Measurements from ENCODE around the gene COL23A1.
"Not testable (repeated sequence)": the region's sequence is repeated elsewhere in the genome, so short reads cannot be mapped to it uniquely, and the experiment has no call there.

The COL23A1 gene

DNA sequence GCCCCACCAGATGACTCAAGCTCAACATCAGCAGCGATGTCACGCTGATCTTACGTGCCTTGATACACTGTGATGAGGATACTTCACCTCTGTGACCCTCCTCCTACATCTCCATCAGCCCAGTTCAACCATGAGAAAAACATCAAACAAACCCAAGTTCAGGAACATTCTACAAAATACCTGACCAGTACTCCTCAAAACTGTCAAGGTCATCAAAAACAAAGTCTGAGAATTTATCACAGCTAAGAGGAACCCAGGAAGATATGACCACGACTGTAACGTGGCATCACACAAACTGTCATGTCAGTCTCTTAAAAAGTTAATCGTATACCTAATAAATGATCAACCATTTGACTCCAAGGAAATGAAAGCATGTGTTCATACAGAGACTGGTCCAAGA, 90.8 kb downstream of the COL23A1 start:
- DNase-seq = no peak

DNA sequence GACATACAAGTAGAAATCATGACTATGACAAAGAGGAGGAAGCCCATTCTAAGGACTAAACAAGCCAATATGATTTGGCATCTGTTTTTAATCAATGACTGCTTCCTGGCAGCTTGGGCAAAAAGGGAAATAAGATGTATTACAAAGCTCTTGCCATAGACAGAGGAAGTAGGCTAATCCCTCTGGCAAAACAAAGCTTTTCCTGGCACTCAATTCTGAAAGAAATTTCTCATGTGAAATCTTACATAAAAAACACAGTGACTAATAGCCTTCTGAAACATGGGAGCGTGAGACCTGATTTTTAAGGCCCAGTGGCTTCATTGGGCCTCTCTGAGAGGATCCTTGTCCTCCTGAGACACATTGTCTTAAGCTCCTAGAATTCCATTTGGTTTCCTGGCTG, 93.6 kb downstream of the COL23A1 start:
- DNase-seq = peak; percentile 92

DNA sequence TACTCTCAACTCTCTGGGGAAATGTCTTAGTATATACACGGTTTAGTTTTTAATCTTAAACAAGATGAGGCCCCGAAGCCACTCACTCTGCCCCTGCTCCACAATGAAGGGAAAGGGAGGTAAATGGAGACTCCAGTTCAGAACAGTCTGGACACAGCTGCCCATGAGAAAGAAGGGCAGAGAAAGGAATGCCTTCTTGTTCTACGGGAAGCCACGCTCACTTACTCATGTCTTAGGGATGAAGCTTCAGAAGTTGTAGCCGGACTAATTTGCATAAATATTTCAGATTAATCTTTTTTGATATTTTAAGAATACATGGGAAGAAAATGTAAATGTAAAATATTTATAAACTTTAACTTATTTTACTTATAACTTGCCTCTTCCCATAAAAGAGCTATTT, 94.0 kb downstream of the COL23A1 start:
- no peak for DNase-seq

DNA sequence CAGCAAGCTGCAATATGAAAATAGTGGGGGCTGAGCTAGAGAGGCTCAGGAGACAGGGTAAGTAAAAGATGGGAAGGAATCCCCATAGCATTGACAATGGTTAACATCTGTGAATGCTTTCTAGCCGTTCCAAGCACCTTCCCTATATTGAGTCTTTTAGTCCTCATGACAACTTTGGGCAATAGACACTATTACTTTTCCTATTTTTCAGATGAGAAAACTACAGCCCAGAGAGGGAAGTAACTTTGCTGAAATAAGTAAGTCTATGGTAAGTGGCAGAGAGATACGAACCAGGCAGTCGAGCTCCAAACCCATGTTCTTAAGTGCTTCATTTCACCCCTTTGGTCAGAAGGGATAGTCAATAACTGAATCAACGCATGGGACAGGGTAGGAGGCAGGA, 94.5 kb downstream of the COL23A1 start:
- peak; percentile 48 for DNase-seq

DNA sequence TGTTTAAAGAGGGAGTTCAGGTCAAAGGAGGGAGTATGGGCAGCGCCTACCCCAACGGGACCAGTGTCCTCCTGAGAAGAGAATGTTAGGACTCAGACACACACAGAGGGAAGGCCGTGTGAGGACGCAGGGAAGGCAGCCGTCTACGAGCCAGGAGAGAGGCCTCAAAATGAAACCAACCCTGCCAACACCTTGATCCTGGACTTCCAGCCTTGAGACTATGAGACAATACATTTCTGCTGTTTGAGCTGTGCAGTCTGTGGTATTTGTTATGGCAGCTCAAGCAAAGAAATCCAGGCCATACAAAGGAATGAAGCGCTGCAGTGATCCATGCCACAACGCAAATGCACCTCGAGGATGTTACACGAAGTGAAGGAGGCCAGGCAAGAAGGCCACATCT, 97.9 kb downstream of the COL23A1 start:
- no peak for DNase-seq

DNA sequence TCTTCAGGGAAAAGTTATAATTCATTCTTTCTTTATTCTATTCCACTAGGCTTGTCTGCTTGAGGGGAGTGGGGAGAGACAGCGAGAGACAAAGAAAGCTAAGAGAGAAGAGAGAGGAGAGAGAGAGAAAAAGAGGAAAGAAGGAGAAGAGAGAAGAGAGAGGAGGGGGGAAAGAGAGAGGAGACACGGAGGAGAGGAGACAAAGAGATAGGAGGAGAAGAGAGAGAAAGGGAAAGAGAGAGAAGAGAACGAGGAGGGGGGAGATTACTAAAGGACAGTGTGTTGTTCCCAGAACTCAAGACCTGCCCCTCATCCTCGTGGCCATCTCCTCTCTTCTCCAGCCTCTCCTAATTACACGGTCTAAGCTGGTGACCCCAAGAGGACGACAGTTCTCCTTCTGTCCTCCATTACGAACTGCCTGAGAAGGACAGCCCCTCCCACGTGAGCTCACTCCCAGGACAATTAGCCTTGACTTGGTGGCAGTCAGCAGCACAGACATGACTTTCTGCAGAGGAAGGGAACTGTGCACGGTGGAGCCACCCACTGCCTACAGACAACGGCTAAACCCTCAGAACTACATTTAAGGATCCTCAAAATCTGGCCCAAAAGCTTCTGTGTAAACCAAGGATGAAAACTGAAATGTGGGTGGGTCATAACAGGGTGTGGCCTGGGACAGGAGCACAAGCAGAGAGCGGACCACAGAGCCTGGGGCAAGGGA, 99.1 kb downstream of the COL23A1 start:
- peak; percentile 71 for DNase-seq

DNA sequence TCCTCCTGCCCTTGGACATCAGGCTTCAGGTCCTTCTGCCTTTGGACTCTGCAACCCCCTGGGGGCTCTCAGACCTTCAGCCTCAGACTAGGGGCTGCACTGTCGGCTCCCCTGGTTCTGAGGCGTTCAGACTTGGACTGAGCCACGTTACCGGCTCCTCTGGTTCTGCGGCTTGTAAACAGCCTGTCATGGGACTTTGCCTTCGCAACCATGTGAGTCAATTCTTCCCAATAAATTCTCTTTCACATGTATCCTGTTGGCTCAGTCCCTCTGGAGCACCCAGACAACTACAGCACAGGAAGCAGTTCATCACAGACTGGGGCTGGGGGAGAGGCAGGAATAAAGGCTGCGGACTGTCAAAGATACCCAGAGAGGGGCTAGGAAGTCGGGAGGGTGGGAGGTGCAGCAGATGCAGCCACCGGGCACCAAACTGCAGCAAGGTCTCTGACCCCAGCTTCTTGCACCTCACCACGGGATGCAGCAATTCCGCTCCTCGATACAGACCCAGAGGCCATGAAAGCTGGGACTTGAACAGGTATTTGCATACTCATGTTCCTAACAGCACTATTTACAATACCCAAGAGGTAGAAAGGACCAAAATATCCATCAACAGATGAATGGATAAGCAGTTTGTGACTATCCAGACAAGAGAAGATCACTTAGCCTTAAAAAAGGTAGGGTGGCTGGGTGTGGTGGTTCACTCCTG, 100.8 kb downstream of the COL23A1 start:
- DNase-seq = peak; percentile 59

DNA sequence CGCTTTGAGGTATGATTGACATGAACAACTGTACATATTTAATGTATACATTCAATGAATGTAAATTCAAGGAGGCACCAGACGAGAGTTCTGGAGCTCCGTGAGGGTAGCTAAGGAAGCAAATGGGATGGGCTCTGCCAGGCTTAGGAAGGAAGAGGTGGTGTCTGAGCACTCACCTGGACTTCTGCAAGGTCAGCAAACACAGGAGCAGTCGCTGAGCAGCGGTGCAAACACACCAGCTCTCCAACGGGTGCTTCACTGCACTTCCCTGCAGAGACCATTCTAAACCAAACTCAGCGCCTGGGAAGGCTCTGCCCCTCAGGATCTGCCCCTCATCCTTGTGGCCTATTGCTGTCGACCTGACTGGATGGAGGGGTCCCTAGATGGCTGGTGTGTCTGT, 101.5 kb downstream of the COL23A1 start:
- no peak for DNase-seq

DNA sequence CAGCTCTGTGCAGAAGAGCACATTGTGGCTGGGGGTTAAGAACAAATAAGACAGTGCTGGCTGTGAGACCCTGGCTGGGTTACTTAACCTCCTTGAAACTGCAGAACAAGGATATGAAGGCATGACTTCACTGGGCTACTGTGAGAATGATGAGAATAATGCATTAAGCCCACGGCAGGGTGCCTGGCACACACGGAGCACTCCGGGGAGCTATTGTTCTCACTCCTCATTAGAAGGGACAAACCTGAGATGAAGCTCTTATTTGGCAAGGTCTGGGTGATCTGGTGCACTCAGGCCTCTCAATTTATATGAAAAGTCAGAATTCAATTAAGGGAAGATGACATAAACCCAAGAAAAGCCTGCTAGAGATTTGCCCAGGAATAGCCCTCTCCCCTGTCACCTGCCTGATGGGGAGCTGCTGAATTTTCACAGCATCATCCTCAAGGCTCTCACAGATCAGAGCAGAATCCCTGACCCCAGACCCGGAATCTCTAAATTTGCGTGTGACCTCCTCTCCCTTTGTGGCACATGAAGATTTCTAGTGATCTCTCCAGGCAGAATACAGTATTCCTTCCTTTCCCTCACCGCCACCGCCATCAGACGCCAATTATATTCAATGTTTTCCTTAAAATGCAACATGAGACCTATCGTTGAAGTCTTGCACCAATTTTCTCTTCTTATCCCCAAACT, 102.1 kb downstream of the COL23A1 start:
- no peak for DNase-seq

DNA sequence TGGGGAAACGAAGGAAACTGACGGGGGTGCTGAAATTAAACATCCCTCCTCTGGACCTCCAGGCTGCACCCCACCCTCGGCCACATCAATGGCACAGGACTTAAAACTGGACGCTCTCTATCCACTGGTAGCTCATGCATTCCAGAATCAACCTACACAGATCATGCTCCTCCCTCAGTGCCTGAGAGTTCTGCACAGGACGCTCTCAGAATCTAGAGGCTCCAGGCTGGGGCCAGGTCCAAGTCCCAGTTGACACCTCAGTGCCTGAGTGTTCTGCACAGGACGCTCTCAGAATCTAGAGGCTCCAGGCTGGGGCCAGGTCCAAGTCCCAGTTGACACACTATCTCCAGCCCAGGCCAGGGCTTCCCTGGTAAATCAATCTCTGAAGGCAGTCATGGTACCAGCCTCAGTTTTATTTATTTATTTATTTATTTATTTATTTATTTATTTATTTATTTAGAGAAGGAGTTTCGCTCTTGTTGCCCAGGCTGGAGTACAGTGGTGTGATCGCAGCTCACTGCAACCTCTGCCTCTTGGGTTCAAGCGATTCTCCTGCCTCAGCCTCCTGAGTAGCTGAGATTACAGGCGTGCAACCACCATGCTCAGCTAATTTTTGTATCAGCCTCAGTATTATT, 103.2 kb downstream of the COL23A1 start:
- DNase-seq = not testable (repeated sequence)

DNA sequence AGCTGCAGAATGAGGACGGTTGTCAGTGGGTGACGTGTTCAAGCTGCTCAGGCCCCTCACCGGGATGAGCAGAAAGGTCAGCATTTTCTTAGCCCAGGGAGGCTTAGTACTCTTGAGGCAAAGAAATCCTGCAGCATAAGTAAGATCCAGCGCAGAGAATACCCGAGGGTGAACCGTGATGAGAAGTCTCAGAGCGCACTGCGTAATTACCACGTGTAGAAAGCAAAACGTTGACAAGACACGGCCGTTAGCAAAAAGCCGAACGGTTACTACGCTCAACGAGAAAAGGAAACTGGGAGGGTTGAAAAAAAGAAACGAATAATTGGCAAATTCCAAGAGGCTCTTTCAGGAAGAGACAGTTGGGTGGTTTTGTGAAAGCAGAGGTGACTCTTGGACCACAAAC, 104.0 kb downstream of the COL23A1 start:
- peak; percentile 75 for DNase-seq

DNA sequence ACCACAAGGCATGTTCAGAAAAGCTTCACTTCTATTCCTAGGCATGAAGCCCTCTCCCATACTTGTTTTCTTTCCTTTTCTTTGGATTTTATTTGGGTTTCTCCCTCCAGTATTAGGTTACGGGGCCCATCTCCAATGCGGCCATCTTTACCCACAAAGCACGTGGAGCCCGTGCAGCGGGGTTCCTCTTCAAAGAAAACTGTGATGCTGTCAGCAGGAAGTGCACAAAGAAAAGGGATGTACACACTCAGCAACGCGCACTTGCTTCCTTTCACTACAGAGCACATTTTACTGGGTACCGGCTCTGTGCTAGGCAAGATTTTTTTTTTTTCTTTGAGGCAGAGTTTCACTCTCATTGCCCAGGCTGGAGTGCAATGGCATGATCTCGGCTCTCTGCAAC, 106.6 kb downstream of the COL23A1 start:
- peak; percentile 80 for DNase-seq

DNA sequence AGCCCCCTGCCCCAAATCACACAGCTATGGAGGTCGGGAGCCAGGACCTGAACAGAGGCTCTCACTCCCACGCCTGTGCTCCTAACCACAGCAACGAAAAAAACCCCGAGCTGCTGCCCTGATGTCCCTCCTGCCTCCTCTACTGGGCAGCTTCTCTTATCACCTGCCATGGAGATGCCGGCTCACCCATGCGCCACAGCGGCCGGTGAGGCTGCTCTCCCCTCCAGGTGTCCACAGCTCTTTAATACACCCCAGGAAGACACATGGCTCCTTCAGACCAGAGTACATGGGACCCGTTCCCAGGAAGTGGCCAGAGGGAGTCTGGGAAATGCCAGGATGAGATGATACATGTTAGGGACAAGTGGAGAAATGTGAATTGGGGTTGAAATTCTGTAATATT, 110.9 kb downstream of the COL23A1 start:
- DNase-seq = no peak

DNA sequence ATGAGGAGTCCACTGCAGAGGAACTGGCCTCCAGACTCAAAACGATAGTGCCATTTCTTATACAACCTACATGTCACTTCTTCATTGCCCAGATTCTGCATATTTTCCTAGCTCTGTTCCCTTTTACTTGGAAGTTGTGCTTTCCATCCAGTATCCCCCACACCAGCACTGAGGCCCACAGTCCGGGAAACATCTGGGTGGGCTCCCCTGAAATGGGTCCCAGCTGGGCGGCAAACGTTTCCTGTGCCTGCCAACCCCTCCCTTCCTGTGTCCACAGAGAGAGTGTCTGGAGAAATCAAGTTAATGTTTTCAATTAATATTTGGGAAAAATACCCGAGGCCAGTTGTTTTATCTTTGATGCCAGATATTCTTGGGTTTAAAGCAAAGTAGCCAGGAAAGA, 111.8 kb downstream of the COL23A1 start:
- DNase-seq = peak; percentile 40

DNA sequence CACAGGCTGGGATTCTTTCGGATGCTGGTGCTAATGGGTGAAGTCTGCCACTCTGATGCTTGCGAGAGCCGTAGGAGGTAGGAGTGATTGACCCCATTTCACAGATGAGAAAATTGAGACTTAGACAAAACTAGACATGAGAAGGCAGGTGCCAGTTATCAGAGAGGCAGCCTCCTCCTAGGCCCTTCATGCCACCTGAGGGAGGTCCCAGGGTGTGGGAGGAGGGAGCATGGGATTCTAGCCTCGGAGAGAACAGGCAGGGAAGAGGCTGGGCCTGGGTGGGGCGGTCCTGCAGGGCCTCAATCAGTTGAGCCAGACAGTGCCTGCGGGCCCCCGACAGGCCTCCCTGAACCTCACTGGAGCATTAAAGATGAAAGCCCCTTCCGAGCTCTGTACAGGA, 112.4 kb downstream of the COL23A1 start:
- no peak for DNase-seq

DNA sequence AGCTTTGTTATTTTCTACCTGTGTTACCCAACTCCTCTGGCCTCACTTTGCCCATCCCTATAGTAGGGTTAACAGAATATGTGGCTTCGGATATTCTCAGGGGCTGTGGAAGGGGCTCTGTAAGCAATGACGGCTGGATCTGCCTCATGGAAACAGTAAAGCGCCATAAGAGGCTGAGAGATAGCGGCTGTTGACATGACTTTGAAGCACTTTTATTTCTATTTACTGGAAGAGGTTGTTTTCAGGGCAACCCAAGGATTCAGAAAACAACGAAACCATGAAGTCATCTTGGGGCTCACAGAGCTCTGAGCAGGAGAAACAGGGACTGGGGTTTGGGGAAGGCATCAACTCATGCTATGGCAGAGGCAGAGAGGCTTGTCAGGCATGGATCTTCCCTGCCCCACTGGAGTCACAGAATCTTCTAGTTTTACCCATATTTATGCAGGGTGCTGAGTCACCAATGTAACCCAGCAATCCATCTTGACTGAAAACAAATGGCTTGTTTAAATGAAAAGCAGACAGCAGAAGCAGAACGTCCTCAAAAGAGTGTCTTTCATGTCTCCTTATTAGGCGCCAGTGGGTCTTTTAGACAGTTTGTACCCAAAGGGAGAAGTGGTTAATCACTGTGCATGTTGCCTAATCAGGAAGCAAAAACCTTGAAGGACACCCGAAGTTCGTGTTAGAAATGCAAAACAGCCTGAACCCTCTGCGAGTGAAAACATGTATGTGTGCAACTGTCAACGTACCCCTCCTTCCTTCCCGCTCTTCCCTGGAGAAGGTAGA, 113.0 kb downstream of the COL23A1 start:
- DNase-seq = peak; percentile 79

DNA sequence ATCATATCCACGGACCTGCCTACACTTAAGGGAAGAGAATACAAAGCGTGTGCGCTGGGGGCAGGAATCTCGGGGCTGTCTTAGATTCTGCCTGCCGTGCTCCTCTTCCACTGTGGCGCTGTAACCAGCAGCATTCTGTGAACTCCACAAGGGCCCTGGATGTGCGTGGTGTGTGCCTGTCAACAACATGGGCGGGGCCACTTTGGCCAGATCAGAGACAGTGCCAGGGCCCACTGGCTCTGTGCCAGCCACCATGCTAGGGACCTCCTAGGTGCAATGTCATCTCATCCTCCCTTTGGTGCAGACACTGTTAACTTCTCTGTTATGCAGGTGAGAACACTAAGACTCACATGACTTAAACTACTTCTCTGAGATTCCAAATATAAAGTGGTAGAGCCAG, 113.7 kb downstream of the COL23A1 start:
- DNase-seq = no peak

DNA sequence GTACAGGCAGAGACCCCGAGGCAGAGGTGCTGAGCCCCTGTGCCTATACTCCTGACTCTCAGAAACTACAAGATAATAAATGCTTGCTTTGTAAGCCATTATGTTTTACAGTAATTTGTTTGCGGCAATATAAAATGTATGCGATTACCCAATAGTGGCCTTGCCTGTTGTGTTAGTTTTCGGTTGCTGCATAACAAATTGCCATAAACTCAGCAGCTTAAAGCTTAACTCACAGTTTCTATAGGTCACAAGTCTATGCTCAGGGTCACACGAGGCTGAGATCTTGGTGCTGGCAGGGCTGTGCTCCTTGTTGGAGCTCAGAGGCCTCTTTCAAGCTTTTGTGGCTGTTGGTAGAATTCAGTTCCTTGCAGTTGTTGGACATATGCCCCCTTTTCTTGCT, 114.8 kb downstream of the COL23A1 start:
- peak; percentile 54 for DNase-seq

DNA sequence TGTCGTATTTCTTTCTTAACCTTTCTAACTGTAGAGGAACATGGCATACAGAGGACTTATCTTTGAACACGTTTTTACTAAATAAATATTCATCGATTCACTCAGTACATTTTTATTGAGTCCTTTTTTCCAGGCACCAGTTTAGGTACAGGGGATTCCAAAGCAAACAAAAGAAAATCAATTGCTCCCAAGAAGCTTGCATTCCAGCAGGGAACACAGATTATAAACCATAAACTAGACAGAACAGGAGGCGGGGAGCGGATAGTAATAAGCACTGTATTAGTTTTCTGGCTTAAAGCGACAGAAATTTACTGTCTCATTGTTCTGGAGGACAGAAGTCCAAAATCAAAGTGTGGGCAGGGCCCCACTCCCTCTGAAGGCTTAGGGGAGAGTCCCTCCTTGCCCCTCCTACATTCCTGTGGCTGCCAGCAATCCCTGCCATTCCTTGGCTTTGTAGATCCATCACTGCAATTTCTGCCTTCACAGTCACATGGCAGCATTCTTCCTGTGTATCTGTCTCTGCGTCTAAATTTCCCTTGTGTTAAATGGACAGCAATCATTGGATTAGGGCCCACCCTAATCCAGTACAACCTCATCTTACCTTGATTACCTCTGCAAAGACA, 115.5 kb downstream of the COL23A1 start:
- no peak for DNase-seq

DNA sequence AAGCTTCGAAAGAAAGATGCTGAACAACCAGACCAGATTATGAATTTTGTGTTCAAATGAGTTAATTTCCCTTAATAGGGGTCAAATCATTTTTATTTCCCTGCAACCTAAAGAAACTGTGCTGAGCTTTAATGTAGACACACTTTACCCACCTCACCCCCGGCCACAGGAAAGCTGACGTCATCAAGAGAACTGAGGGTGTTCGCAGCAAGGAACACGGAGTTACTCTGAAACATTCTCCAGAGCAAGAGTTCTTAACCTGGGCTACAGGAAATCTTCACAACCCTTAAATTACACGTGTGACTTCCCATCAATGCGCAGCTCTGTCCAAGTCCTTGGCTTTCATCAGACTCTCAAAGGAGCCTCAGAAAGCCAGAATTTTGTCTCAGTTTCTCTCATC, 116.3 kb downstream of the COL23A1 start:
- DNase-seq = peak; percentile 12

DNA sequence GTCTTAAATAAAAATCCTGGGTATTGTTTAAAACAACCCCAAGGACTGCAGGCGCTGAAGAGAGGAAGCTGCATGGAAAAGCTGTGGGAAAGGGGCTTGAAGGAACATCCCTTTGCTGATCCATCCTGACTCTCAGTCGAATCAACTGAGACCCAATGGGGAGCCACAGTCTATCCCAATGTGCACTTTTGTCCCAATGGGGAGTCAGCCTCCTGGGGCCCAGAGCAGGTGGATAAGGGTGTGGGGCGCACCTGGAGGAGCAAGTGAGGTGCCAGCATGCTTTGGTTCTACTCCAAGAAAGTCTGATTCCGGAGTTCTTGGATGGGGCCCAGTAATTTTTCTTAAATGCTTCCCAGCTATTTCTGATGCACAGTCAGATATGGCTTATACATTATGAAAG, 118.1 kb downstream of the COL23A1 start:
- no peak for DNase-seq

DNA sequence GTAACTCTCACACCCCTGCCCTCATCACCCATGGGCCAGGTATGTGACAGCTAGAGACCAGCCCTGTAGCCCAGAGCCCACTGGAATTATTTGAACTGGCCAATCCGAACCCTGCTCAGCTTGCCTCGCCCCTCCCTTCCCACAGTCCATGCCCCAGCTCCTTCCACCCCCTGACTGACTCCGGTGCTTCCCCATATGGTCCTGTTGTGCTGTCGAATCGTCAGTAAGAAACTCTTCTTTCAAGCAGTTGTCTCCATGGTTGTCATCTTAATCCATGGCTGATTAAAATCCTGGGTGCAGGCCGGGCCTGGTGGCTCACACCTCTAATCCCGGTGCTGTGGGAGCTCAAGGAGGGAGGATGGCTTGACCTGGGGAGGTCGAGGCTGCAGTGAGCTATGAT, 118.5 kb downstream of the COL23A1 start:
- peak; percentile 5 for DNase-seq

DNA sequence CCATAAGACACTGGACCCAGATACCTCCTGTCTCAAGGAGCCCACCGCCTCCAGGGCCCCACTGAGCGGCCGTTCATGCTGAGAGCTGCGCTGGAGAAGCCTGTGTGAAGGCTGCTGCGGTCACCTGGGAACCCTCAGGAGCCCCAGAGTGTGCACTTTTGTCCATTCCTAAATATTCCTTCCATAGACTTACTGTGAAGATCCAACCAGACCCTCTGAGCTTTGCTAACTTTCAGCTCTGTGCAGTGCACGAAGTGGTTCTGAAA, 119.5 kb downstream of the COL23A1 start:
- DNase-seq = no peak
